RCC 7860 (cell line): ENCODE measurements around the gene LCOR.
"Not testable (repeated sequence)": the region's sequence is repeated elsewhere in the genome, so short reads cannot be mapped to it uniquely, and the experiment has no call there.

ENCODE experiments used
- DNase-seq: peaks from one replicate; pipeline ENCODE4 v3.0.0-alpha.2; 2015; ENCODE audit warnings: low spot score
- FAIRE-seq: peaks from 2 replicates; lab custom pipeline; 2012; peaks lifted over from hg19 to GRCh38; lab: Jason Lieb, UNC

Gene LCOR

DNA sequence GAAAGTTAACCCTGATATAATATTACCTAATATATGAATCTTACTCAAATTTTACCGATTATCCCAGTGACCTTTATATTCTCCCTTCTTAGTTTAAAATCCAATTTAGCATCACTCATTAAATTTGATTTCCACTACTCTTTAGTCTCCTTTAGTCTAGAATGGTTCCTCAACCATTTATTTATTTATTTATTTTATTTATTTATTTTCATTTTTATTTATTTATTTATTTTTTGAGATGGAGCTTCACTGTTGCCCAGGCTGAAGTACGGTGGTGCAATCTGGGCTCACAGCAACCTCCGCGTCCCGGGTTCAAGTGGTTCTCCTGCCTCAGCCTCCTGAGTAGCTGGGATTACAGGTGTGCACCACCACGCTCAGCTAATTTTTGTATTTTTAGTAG, 92.8 kb downstream of the LCOR start:
- no peak for DNase-seq
- FAIRE-seq = no peak

DNA sequence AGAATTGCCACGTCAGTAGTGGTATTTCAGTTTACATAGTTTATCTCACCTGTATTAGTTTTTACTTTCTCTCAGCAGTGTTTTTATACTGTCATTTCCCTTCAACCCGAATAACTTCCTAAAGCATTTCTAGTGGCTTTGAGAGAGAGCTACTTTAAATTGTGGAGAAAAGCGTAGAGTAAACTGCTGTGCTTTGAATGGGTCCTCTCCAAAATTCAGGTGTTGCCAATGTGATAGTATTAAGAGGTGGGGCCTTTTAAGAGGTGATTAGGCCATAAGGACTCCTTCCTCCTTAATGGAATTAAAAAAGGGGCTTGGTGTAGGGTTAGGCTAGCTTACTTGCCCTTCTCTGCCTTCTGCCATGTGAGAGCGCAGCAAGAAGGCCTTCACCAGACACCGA, 98.4 kb downstream of the LCOR start:
- FAIRE-seq (no peak), DNase-seq (no peak)

- FAIRE-seq = no peak
Observed at GRCh38 chr10:96935148-96935547, 103.0 kb downstream of the LCOR start.

GRCh38 chr10:96935810-96936209, 103.7 kb downstream of the LCOR start:
- DNase-seq = no peak
- no peak for FAIRE-seq

More at GRCh38 chr10:96935148-96935547, 103.0 kb downstream of the LCOR start:
- no peak for DNase-seq

DNA sequence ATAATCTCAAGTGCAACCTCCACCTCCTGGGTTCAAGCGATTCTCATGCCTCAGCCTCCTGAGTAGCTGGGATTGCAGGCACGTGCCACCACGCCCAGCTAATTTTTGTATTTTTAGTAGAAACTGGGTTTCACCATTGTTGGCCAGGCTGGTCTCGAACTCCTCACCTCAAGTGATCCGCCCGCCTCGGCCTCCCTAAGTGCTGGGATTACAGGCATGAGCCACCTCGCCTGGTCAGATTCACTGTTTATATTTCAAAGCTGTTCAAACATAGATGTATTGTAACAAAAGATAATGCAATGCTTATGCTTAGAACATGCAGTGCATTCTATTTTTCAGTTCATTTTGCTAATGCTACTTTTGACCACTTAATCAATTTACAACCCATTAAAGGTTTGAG, 111.1 kb downstream of the LCOR start:
- FAIRE-seq, DNase-seq: not testable (repeated sequence)

GRCh38 chr10:96947036-96947435, 114.9 kb downstream of the LCOR start:
- no peak for FAIRE-seq
- DNase-seq = no peak

GRCh38 chr10:96949039-96949683, 117.1 kb downstream of the LCOR start:
- DNase-seq = no peak
- FAIRE-seq = no peak

DNA sequence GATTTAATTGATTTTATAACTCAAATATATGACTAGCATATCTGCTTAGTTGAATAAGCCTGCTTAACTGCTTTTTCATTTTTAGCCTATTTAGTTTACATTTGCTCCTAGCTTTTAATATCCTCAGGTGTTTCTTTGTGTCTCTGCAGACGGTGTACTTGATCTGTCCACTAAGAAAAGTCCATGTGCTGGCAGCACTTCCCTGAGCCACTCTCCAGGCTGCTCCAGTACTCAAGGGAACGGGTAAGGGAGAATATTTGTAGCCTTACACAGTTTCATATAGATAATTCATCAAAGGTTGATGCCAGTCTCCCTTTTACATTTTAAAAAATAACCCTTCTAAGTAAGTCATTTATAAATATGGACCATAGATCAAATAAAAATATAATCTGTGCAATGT, 119.9 kb downstream of the LCOR start:
- FAIRE-seq (no peak), DNase-seq (no peak)

DNA sequence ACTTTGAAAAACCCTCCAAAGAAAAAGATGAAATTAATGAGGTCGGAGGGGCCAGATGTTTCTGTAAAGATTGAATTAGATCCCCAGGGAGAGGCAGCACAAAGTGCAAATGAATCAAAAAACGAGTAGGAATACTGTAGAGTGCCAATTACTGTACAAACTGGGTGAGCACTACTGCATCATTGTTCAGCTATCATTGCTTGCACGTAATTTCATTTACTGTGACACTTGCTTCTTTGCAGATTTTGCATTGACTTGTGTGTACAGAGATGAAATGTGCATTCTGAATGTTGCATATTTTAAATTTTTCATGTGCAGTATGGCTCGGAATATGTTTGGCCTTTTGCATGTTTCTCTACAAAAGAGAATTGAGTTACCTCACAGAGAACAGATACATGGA, 123.7 kb downstream of the LCOR start:
- FAIRE-seq (no peak), DNase-seq (no peak)

GRCh38 chr10:96958071-96958470, 126.0 kb downstream of the LCOR start:
- no peak for FAIRE-seq

GRCh38 chr10:96959733-96960132, 127.6 kb downstream of the LCOR start:
- FAIRE-seq = no peak

More at GRCh38 chr10:96958071-96958470, 126.0 kb downstream of the LCOR start:
- DNase-seq = no peak

DNA sequence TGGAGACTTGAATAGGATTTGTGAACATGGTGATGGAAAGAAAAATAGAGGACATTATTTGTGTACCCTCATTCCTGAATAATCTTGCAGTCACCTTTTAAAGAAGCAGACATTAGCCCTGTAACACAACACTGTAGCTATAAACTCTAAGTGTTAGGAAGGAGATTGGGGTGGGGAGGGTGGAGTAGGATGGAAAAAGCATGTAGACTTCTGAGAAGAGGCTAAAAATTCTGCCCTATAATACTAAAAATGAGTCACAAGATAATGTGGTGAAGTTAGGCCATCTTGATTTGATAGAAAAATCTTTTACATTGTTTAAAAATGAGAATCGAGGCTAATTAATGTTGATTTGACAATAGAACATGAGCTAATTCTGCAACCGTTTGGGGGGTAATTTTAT, 128.8 kb downstream of the LCOR start:
- FAIRE-seq (no peak), DNase-seq (no peak)

More at GRCh38 chr10:96959733-96960132, 127.6 kb downstream of the LCOR start:
- DNase-seq = no peak

GRCh38 chr10:96964131-96964530, 132.0 kb downstream of the LCOR start:
- no peak for DNase-seq
- no peak for FAIRE-seq

- FAIRE-seq (no peak), DNase-seq (no peak)
Observed at GRCh38 chr10:96967847-96968246, 135.7 kb downstream of the LCOR start.

GRCh38 chr10:96968682-96969423, 136.8 kb downstream of the LCOR start:
- DNase-seq (no peak), FAIRE-seq (peak; percentile 43)

DNA sequence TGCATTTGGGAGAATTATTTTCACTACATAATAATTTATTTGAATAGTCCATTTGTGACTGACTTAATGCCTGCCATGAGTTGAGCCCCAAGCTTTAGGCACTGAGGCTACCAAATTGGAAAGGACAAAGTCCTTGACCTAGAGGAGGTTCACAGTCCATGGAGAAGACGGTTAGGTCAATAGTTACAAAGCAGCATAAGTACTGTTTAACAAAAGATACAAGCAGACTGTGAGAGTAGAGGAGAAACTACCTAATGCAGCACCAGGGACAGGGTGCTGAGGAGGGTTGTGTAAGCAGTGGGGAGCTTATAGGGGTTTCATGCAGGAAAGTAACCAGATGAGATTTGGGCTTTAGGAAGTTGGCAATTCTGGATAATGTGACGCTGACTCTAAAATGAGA, 139.2 kb downstream of the LCOR start:
- DNase-seq = no peak
- FAIRE-seq = no peak

GRCh38 chr10:96972264-96972663, 140.2 kb downstream of the LCOR start:
- FAIRE-seq (peak; percentile 91), DNase-seq (peak; percentile 38)

DNA sequence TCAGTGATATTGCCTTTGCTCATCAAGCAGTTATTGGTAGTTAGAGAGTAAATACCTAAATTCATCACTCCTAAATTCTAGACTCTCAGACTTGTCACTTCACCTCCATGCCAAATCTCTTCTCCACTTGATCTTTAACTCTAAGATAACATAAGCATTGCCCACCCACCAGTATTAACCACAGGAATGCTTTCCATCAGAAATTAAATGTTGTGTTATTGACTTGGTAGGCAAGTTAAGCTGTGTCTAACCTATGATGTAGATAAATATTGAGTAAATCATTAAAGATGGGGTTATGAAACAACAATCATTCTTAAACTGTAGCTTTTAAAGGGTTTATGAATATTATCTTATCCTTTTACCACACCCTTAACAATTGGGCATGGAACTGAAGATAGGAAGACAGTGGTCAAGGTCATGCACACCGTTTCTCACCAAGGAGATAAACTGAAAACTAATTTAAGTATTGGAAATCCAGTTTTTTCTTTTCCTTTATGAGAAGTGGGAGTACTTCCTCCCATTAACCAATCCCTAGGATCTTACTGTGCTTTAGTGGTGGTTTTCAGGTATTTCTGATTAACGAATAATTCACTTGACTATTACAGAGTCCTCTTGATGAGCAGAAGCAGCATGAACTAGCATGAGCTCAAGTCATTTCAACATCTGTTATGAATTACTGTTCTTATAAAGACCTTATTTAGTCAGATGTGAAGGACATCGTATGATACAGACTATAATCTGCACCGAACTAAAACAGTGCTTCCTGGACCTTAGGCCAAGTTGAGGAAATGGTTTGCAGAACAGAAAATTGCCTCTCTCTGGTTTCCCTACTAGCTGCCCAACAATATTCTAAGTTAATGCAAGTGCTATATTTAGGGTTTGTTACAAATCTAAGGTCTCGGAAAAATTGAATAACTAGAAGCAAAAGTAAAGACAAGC, 142.0 kb downstream of the LCOR start:
- FAIRE-seq = no peak
- DNase-seq = no peak

DNA sequence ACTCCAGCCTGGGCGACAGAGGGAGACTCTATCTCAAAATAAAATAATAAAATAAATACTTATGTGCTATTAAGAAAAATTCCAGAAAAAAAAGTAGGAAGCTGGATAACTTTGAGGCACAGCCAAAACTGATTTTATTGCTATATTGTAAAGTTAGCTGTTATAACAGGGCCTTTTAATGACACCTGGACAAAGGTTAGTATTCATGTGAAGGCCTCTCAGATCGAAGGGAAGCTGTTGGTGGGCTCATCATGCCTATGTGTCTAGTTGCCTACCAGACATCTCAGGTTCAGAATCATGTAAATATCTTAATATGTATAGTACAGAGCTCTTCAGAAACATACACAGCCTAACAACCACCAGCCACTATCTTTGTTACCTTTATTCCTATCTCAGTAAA, 143.0 kb downstream of the LCOR start:
- DNase-seq = no peak
- FAIRE-seq = no peak

- FAIRE-seq = no peak
- DNase-seq = no peak
Observed at GRCh38 chr10:96978621-96979154, 146.6 kb downstream of the LCOR start.
